H1 (cell line): ENCODE results near the gene NUP210.

ENCODE experiments used
- ATF3 ChIP-seq: IDR thresholded peaks from 2 replicates; pipeline ENCODE4 v1.6.1; 2011; ENCODE audit warnings: low read depth, mild to moderate bottlenecking, low read length; ENCODE audit not compliant: insufficient read depth
- CHD2 ChIP-seq: IDR thresholded peaks from 2 replicates; pipeline ENCODE4 v1.6.1; 2012; ENCODE audit warnings: low read length, improper control_type of control experiment
- GABPA ChIP-seq: IDR thresholded peaks from 2 replicates; pipeline ENCODE4 v1.6.1; 2011; ENCODE audit warnings: mild to moderate bottlenecking, low read length, moderate library complexity, borderline replicate concordance; ENCODE audit not compliant: insufficient read depth
- HDAC6 ChIP-seq: IDR thresholded peaks from one replicate; pipeline ENCODE4 v1.7.1; 2012; ENCODE audit warnings: low read depth, mild to moderate bottlenecking, inconsistent platforms, low read length, moderate library complexity
- JUN ChIP-seq: IDR thresholded peaks from 2 replicates; pipeline ENCODE4 v1.6.1; 2011; ENCODE audit warnings: low read depth, mild to moderate bottlenecking, improper control_type of control experiment, low read length
- KDM1A ChIP-seq: fragments of 200-600, 300-600 bp; sonication (generic); IDR thresholded peaks from 2 replicates; pipeline ENCODE4 v1.7.1; 2016; ENCODE audit warnings: mild to moderate bottlenecking, low read length, borderline replicate concordance
- POLR2A ChIP-seq, 2 experiments: IDR thresholded peaks; 1 replicate in 1 of 2; 2 replicates in 1 of 2; pipeline ENCODE4 v1.6.1; 2011; ENCODE audit warnings: low read depth in 2 of 2, low read length in 2 of 2, mild to moderate bottlenecking in 2 of 2; ENCODE audit errors: control extremely low read depth in 1 of 2
- POLR2AphosphoS5 ChIP-seq: IDR thresholded peaks from 2 replicates; pipeline ENCODE4 v1.6.1; 2011; ENCODE audit warnings: low read depth, low read length
- SP2 ChIP-seq: IDR thresholded peaks from 2 replicates; pipeline ENCODE4 v1.6.1; 2012; ENCODE audit warnings: mild to moderate bottlenecking, low read length, inconsistent platforms

- TF ChIP-seq HDAC6 = no peak
- no peak for TF ChIP-seq POLR2AphosphoS5
- TF ChIP-seq POLR2A (IDR thresholded peaks at IDR 0.05; ENCODE audit: control extremely low read depth in 1 of 2, low read depth in 2 of 2, low read length in 2 of 2) = no peak
- TF ChIP-seq SP2 = no peak
- no peak for TF ChIP-seq KDM1A
- TF ChIP-seq JUN = no peak
- no peak for TF ChIP-seq CHD2
- no peak for TF ChIP-seq GABPA
- no peak for TF ChIP-seq ATF3
Measured at GRCh38 chr3:13426591-13426990, 6.5 kb upstream of the NUP210 start.
